Smooth muscle cell of the brain vasculature (primary cell): Measurements from ENCODE around the gene LDLRAD1.
"Not testable (repeated sequence)": the region's sequence is repeated elsewhere in the genome, so short reads cannot be mapped to it uniquely, and the experiment has no call there.

Experiments
- DNase-seq: peaks from one replicate; pipeline ENCODE4 v3.0.0-alpha.2; 2012; ENCODE audit warnings: low read depth, low spot score

LDLRAD1 gene

GRCh38 chr1:54016343-54017282 lies 1.4 kb downstream of the LDLRAD1 start:
- DNase-seq: peak; percentile 74

GRCh38 chr1:54014009-54014629 lies 3.9 kb downstream of the LDLRAD1 start:
- no peak for DNase-seq

- no peak for DNase-seq
These were observed 4.5 kb downstream of the LDLRAD1 start for GRCh38 chr1:54013393-54014008.

- no peak for DNase-seq
These were observed 5.1 kb downstream of the LDLRAD1 start for GRCh38 chr1:54012863-54013262.

GRCh38 chr1:54012008-54012325 lies 6.0 kb downstream of the LDLRAD1 start:
- DNase-seq: no peak

- DNase-seq: no peak
These were observed 6.5 kb downstream of the LDLRAD1 start for GRCh38 chr1:54011316-54012007.

GRCh38 chr1:54010415-54011117 lies 7.4 kb downstream of the LDLRAD1 start:
- no peak for DNase-seq

GRCh38 chr1:54009406-54009805 lies 8.6 kb downstream of the LDLRAD1 start:
- DNase-seq: no peak

- DNase-seq: no peak
These were observed 9.1 kb downstream of the LDLRAD1 start for GRCh38 chr1:54008876-54009275.

- DNase-seq: no peak
These were observed 10.4 kb downstream of the LDLRAD1 start for GRCh38 chr1:54007613-54008012.

GRCh38 chr1:54006508-54006907 lies 11.5 kb downstream of the LDLRAD1 start:
- DNase-seq: no peak

GRCh38 chr1:54004481-54005049 lies 13.4 kb downstream of the LDLRAD1 start:
- no peak for DNase-seq

GRCh38 chr1:54003750-54004480 lies 14.1 kb downstream of the LDLRAD1 start:
- not testable (repeated sequence) for DNase-seq

- no peak for DNase-seq
These were observed 14.7 kb downstream of the LDLRAD1 start for GRCh38 chr1:54003249-54003646.

- DNase-seq: no peak
These were observed 15.3 kb downstream of the LDLRAD1 start for GRCh38 chr1:54002544-54003248.

GRCh38 chr1:54001591-54001990 lies 16.4 kb downstream of the LDLRAD1 start:
- DNase-seq: no peak

GRCh38 chr1:53999920-54000319 lies 18.1 kb downstream of the LDLRAD1 start:
- no peak for DNase-seq

GRCh38 chr1:53998223-53998622 lies 19.8 kb downstream of the LDLRAD1 start:
- no peak for DNase-seq

- DNase-seq: no peak
These were observed 22.3 kb downstream of the LDLRAD1 start for GRCh38 chr1:53995683-53996082.

- not testable (repeated sequence) for DNase-seq
These were observed 23.5 kb downstream of the LDLRAD1 start for GRCh38 chr1:53994516-53994915.
